Parathyroid adenoma (tissue), 2 donors: ENCODE data around the gene PCDH17.

Source experiments
- H2AFZ ChIP-seq: fragments of 300-600 bp; sonication (generic); one replicate; pipeline ENCODE4 v1.7.0; 2017; ENCODE audit warnings: antibody characterized with exemption, mild to moderate bottlenecking
- H3K27ac ChIP-seq: fragments of 300-600 bp; sonication (generic); one replicate; pipeline ENCODE4 v1.7.0; 2017
- H3K27me3 ChIP-seq: fragments of 300-600 bp; sonication (generic); one replicate; pipeline ENCODE4 v1.7.0; 2017; ENCODE audit warnings: low read length; ENCODE audit not compliant: control insufficient read depth, insufficient read depth
- H3K36me3 ChIP-seq: fragments of 300-600 bp; sonication (generic); one replicate; pipeline ENCODE4 v1.7.0; 2017; ENCODE audit warnings: low read length; ENCODE audit not compliant: control insufficient read depth, insufficient read depth
- H3K4me1 ChIP-seq: fragments of 300-600 bp; sonication (generic); one replicate; pipeline ENCODE4 v1.7.0; 2017; ENCODE audit warnings: control low read depth
- H3K4me2 ChIP-seq: fragments of 300-600 bp; sonication (generic); one replicate; pipeline ENCODE4 v1.7.0; 2017; ENCODE audit warnings: low read length
- H3K4me3 ChIP-seq: fragments of 300-600 bp; sonication (generic); one replicate; pipeline ENCODE4 v1.7.0; 2017; ENCODE audit warnings: low read depth, low read length
- H3K79me2 ChIP-seq: fragments of 300-600 bp; sonication (generic); one replicate; pipeline ENCODE4 v1.7.0; 2017; ENCODE audit warnings: control low read depth
- H3K9ac ChIP-seq: fragments of 300-600 bp; sonication (generic); one replicate; pipeline ENCODE4 v1.7.0; 2017; ENCODE audit warnings: mild to moderate bottlenecking
- H3K9me3 ChIP-seq: fragments of 300-600 bp; sonication (generic); one replicate; pipeline ENCODE4 v1.7.0; 2017; ENCODE audit warnings: low read length; ENCODE audit not compliant: control insufficient read depth
- CTCF ChIP-seq: fragments of 300-600 bp; sonication (generic); IDR thresholded peaks from one replicate; pipeline ENCODE4 v1.7.0; 2017; ENCODE audit warnings: antibody characterized with exemption, mild to moderate bottlenecking
- donor health status: primary hyperparathyroidism.

PCDH17 gene

GRCh38 chr13:57763689-57764088 is 132.1 kb downstream of the PCDH17 start:
- Histone ChIP-seq H3K4me2 (no peak overlapping the region), H3K36me3 (no peaks in the 10 kb centered on the region), H3K27ac (no peak overlapping the region), H2AFZ (no peak overlapping the region), H3K79me2 (no peaks in the 10 kb centered on the region), H3K9ac (no peak overlapping the region), H3K4me3 (no peak overlapping the region), H3K27me3 (no peaks in the 10 kb centered on the region), H3K4me1 (no peaks in the 10 kb centered on the region), H3K9me3 (no peaks in the 10 kb centered on the region)
- TF ChIP-seq CTCF = no peak
